NCI-H2029 (cell line): ENCODE results near the gene PTPRN2.
"Not testable (repeated sequence)": the region's sequence is repeated elsewhere in the genome, so short reads cannot be mapped to it uniquely, and the experiment has no call there.

Experiments used
- DNase-seq: peaks from one replicate; lab custom pipeline; 2025; lab: John Stamatoyannopoulos, UW

Gene PTPRN2

DNA sequence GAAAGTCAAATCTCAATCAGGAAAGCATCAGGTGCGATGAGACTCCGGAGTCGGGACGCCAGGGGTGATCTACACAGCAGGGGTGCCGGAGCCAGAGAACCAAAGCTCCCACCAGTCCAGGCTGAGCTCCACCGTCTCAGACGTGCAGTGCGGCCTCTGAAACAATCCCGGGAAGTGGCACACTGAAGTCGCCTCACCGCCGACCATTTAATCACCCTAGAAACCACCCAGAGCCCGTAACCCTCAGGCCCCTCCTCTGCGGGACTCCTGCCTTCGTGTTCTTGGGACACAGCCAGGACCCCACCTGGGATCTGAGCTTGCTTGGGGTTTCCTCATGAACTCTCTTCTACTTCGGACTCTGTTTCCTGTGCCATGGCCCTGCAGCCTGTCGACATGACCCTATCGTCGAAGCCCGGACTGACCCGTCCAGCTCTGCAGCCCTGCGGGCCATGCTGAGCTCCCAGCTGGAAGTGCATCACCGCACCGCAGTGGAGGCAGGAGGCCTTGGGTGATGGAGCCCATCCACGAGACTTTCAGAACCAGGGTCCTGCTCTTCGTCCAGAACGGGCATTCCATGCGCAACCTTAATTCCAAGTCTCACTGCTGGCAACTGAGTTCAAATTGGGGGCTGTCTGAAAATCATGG lies 266.4 kb downstream of the PTPRN2 start:
- DNase-seq = no peak

DNA sequence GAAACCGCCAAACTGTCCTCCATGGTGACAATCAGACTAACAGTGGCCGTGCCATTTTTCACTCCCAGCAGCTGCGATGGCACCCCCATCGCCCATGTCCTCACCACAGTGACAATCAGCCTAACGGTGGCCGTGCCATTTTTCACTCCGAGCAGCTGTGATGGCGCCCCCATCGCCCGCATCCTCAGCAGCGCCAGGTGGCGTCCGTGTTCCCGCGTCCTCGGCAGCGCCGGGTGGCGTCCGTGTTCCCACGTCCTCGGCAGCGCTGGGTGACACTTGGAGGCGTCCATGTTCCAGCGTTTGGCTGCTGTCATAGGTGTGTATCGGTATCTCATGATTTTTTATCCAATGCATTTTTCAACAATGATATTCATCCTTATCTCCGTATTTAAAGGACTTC lies 267.3 kb downstream of the PTPRN2 start:
- DNase-seq = no peak

DNA sequence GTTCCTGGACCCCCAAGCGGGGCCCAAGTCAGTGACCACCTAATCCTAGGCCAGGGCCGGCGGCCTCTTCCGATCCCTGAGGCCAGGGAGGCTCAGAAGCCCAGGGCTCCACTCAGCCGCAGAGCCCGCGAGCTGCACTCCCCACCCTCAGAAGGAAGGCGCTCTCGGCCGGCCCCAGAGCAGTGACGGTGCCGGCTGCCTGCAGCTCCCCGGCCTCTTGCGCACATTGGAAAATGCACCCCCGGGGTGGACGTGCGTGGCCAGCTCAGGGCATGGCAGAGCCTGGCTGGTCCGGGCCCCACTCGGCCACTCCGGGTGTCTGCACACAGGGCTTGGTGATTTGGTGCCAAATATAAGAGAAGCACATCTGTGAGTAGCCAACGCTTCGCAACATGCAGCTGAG lies 269.1 kb downstream of the PTPRN2 start:
- DNase-seq = no peak

DNA sequence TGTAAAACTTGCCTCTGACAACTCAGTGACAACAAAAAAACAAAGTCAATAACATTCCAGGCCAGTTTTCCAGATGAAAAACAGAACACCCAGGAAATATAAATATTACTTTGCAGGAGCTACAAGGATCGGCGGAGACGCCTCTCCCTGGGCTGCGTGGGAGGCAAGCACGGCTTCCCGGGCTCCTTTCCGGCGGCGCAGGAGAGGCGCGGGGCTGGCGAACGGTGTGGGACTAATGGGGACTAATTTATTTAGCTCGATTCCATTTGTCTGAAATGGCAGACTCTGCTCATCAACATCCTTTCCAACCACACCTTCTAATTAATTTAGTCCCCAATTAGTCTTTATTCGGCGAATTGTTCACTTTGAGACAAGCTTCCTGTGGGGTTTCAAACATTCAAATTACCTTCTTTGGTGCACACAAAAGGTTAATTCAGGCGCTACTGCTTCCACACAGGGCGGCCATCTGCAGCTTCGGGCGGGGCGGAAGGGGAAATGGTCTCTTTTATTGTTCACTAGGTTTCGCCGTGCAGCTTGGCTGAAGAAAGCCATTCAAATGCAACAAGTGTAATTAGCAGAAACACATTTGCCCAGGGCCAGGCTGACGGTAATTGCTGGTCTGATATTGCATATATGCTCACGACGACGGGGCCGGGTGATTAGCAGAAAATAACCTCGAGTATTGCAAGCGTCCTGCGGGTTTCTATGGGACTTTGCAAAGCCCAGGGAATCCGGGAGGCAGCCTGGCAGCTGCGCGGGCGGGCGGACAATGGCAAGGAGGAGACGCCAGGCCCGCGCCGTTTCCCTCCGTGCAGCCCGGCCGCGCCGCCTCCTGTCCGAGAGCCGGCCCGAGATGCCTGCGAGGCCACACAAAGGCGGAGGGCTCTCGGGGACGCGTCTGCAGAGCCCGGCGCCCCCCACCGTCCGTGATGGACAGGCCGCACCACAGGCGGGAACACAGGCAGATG lies 270.1 kb downstream of the PTPRN2 start:
- no peak for DNase-seq

DNA sequence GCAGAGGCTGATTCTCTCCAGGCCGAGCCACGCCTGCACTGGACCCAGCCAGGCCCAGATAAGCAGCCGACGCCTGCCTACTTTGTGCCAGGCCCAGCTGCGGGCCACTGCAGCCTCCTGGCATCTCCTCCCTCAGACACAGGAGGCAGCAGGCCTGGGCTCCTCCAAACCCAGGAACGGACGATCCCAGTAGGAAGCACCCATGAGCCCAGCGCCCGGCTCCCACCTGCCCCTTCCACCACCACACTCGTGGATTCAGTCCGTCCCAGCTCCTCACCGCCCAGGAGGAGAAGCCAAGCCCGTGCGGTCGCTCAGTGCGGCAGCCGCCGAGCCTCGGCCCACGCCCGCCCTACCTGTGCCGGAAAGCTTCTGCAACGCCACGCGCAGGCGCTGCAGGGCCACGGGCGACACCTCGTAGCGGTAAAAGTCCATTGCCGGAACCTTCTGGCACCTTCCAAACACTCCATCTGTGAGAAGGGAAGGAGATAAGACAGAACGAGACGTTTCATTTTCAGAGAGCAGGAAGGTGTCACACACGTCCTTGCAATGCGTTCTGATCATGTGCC lies 271.1 kb downstream of the PTPRN2 start:
- DNase-seq = no peak

DNA sequence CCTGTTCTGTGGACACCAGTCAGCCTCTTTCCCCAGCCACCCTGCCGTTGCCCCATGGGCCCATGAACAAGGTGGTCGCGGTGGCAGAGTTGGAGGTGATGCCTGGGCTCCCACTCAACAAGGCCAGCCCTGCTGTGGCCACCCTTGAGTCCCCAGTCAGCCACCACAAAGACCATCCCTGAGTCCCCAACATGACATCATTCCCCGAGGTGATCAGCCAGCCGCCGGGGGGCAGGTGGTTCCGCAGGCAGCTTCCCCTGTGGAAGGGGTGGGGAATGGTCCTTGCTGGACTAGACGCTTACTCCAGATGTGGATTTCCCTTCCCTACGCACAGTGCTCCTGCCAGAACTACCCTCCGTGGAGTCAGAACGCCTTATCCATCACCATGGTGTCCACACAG lies 271.7 kb downstream of the PTPRN2 start:
- no peak for DNase-seq

DNA sequence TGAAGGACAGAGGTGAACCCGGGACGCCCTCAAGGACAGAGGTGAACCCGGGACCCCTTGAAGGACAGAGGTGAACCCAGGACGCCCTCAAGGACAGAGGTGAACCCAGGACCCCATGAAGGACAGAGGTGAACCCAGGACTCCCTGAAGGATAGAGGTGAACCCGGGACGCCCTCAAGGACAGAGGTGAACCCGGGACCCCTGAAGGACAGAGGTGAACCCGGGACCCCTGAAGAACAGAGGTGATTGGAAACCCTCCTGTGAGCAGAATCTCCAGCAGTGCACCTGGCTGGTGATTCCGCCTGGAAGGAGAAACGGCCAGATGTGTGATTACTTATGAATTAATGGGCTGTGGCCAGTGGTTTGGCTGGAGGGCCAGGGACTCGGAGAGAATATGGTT lies 272.3 kb downstream of the PTPRN2 start:
- no peak for DNase-seq

DNA sequence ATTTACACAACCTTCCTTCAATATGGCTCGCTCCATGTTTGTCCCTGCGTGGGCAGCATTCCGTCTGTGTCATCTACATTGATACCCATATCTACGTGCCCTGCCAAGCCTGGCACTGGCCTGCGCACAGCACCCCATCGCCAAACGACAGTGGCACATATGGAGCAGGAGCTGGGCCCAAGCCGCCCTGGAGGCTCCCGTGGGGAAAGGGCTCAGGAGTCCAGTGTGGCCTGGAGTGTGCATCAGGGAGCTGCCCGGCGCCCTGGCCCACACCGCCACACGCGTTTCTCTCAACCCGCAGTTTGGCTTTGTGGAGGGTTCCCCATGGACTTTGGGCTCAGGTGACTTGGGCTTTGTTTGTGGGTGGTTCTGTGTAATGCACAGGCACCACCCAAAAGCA lies 273.2 kb downstream of the PTPRN2 start:
- no peak for DNase-seq

DNA sequence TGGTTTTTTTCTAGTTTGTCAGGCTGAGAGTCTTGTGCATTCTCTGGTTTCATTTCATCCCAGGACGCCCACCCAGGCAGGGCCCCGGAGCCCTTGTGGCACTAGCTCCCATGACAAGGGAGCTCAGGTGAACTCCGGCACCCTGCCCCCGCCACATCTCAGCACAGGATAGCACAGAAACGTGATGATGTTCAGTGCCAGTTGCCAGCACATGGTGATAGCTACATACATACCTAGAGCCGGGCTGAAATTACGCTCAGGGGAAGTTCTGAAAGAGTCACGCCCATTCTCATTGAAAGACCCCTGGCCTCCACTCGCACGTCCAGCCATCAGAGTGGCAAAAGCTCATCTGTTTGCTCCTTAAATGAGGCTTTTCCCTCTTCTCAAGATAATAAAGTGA lies 273.7 kb downstream of the PTPRN2 start:
- DNase-seq = no peak

DNA sequence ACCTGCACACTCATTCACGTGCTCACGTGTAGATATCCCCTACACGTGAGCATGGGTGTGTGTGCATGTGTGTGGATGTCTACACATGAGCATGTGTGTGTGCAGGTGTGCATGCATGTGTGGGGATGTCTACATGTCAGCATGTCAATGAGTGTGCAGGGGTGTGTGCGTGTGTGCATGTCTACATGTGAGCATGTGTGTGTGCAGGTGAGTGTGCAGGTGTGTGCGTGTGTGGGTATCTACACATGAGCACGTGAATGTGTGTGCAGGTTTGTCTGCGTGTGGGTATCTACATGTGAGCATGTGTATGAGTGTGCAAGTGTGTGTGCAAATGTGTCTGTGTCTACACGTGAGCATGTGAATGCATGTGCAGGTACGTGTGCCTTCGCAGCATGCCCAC lies 274.8 kb downstream of the PTPRN2 start:
- no peak for DNase-seq

DNA sequence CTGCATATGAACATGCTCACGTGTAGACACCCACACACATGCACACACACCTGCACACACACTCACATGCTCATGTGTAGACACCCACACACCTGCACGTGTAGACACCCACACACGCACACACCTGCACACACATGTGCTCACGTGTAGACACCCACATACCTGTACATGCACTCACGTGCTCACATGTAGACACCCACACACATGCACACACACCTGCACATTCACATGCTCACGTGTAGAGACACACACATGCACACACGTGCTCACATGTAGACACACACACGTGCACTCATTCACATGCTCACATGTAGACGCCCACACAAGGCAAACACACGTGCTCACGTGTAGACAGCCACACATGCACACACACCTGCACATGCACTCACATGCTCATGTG lies 275.8 kb downstream of the PTPRN2 start:
- DNase-seq = no peak

DNA sequence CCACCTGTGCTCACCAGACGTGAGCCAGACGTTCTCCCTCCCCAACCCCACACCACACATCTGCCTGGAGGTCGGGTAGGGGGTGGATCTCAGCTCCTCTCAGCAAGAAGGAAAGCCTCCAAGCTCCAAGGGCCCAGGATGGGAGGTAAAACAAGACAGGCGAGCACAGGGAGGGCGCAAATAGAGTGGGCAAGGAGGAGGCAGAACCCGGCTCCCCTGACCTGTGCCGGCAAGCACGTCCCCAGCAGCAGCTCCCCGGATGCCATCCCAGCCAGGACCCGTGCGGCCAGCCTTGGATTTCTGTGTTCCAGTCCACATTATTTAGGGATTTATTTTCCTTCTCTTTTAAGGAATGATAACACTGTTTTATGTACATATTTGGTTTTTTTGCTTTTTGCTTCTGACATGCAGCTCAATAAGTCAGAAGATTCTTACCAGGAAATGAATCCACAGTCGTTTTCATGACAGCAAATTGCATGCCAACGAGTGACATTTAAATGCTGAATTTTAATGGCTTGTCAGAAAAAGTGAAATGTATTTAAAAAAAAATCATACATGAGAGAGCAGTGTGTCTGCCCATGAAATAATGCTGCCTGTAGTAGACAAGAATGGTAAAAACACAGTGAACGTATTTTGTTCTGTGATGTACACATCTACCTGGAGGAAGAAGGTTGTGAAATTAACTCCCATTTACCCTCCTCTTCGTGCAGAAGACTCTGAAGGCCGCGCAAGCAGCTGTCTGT lies 276.5 kb downstream of the PTPRN2 start:
- DNase-seq = no peak

DNA sequence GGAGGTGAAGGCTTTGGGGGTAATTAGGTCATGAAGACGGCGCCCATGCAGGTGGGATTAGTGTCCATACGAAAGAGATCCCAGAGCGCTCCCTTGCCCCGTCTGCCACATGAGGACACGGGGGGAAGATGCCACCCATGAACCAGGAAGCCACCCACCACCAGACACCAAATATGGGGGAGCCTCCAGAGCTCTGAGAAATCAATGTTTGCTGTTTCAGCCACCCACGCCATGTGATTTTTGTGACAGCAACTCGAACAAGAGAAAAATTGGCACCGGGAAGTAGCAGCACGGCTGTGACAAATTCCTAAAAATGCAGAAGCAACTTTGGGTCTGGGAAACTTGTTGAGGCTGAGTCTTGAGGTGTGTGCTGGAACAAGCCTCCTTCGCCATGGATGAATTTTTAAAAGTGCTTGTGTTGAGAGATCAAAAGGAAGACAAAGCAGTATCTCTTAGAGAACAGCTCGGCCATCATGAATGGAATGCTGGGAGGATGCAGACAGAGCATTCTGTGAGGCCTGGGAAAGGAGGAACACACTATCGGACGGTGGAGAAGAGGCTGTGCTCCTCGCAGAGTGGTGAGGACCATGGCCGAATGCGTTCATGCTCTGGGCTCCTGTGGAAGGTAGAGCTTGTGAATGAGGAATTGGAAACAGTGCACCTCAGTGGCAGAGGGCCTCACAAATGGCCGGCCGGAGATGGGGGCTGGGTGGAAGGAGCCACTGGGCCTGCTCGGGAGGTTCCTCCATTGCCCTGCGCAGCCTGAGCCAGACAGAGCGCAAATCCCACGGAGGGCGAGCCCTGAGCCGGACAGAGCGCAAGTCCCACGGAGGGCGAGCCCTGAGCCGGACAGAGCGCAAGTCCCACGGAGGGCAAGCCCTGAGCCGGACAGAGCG lies 277.5 kb downstream of the PTPRN2 start:
- DNase-seq = no peak

DNA sequence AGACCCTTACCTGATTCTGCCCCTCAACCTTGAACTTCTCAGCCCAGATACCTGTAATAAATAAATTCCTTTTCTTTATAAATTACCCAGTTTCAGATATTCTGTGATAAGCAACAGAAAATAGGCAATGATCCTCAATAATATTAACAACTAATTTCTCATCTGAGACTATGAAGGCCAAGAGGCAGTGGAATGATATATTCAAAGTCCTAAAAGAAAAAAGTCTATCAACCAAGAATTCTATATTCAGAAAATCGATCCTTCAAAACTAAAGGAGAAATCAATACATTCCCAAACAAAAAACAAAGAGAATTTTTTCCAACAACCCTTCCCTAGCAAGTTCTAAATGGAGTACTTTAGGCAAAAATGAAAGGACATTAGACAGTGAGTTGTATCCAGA lies 279.6 kb downstream of the PTPRN2 start:
- no peak for DNase-seq

DNA sequence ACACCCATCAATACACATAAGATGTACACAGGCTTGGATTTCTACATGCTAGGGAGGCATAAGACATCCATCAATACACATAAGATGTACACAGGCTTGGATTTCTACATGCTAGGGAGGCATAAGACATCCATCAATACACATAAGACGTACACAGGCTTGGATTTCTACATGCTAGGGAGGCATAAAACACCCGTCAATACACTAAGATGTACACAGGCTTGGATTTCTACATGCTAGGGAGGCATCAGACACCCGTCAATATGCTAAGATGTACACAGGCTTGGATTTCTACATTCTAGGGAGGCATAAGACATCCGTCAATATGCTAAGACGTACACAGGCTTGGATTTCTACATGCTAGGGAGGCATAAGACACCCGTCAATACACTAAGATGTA lies 283.6 kb downstream of the PTPRN2 start:
- not testable (repeated sequence) for DNase-seq

DNA sequence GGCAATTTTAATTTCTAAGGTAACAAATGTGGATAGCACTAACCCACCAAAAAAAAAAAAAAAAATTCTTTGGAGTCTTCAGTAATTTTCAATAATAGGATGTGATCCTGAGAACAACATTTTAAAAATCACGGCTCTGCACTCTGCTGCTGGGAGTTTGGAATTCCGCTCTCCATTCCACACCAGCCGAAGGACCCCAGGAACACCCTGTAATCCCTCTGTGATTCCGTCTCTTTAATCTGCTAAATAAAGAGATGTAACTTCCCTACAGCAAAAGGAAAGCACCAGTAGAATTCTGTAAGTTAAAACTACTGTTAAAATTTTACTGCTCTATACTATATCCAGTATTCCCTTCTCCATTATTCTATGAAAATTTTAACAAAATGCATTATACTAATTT lies 284.5 kb downstream of the PTPRN2 start:
- DNase-seq = no peak

DNA sequence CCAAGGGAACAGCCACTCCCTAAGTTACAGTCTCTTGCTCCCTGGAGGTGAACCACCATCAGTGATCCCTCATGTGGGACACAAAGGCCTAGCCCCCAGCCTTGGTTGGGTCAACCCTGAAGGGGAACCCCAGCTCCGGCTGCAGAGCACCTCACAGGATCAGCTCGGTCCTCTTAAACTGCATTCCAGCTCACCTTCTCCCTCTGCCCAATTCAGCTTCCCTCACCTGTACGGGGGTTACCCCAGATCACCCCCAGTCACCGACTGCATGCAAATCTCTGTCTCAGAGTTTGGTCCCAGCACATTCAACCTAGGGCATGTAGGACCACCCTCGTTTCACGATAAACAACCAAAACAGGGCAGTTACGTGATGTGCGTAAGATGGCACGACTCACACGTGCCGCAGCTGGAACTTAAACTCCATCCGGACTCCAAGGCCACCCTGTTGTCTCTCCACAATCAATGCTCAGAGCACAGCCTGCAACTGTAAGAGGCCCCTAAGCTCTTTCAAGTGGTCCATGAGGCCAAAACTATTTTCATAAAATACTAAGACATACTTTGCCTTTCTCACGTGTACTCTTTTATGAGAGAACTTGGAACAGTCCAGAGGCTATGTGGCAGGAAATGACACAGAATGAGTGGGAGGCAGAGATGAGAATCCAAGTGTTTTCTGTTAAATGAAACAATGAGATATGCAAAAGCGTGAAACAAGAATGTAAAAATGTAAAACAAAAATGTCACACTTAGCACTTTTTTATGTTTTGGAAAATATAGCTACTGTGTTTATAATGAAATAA lies 285.2 kb downstream of the PTPRN2 start:
- no peak for DNase-seq

DNA sequence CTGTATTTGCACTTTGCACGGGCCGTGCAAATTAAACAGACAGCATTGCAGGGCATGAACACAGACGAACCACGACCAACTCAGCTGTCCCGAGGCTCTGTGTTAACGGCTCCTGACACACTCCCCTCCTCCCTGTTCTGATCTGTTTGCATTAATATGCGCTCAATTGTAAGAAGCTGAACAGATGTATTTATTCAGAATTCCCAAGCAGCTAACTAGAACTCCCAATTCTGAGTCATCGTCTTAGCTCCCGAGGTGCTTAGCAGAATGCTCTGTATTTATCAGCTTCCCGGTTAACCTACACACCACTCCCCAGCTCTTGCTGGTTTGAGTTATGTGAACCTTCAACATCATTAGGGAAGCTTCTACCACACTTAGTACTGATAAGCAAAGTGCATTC lies 286.4 kb downstream of the PTPRN2 start:
- DNase-seq = no peak

DNA sequence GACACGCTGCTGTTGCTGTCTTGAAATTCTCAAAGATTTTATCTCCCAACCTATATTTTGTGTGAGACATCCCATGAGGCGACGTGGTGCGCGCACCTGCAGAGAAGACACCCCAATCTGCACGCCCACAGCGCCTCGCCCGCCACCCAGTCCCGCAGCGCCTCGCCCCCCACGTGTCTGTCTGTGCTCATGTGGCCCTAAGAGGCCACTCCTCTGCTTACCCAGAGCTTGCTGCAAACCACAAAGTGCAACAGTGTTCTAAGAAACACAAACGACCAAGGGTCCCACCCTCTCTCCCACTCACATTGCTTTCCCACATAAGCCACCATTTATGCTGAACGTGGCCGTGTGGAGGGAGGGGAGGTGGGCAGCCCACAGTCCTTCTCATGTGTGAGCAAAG lies 287.2 kb downstream of the PTPRN2 start:
- no peak for DNase-seq

DNA sequence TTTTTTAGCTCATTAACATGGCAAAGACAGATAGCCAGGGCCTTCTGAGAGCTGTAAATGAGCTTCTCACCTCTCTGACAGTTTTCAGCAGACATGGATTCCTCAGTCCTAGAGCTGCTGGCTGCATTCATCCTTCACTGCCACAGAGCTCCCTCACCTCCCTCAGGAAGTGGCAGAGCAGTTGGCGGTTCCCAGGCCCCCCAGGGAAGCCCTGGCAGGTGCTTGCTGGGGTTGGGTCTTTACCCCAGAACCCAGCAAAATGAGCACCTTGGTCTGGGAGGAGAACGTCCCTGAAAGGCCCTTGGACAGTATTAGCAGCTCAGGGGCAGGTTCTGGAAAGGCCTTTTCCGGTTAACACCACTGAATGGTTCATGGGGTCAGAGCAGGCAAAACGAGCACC lies 288.0 kb downstream of the PTPRN2 start:
- DNase-seq = no peak

DNA sequence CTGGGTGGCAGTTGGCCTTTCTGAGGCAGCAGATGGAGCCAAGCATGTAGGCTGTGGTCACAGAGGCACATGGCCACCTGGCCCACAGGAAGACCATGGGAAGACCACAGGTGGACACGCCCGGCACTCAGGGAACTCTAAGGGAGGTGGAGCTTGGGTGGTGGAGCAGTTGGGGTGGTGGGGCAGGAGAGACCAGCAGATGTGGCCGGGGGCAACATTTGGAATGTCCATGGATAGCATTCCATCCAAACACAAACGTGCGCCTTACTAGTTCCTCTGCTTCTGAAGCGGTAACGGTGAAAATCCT lies 290.9 kb downstream of the PTPRN2 start:
- no peak for DNase-seq
